Suprapubic skin (tissue), 4 donors: ENCODE results near the gene ARSK. TPM values are rescaled to one million over a fixed set of nuclear protein-coding genes. Genes with fewer than 3 reads are reported as not detected.
"Not testable (repeated sequence)": the region's sequence is repeated elsewhere in the genome, so short reads cannot be mapped to it uniquely, and the experiment has no call there.

ENCODE experiments used
- DNase-seq, 2 donors: peaks; one replicate each; pipeline ENCODE4 v3.0.0-alpha.2; 2019; ENCODE audit warnings: low spot score in 2 of 2
- H3K27ac ChIP-seq: fragments of 200-600 bp; sonication (generic); one replicate; pipeline ENCODE4 v1.5.1; 2019
- H3K27me3 ChIP-seq: fragments of 200-600 bp; sonication (generic); one replicate; pipeline ENCODE4 v1.5.1; 2019
- H3K36me3 ChIP-seq: fragments of 200-600 bp; sonication (generic); one replicate; pipeline ENCODE4 v1.5.1; 2019
- H3K4me1 ChIP-seq: fragments of 200-600 bp; sonication (generic); one replicate; pipeline ENCODE4 v1.5.1; 2019
- H3K4me3 ChIP-seq: fragments of 200-600 bp; sonication (generic); one replicate; pipeline ENCODE4 v1.5.1; 2019; ENCODE audit warnings: mild to moderate bottlenecking
- H3K9me3 ChIP-seq: fragments of 200-600 bp; sonication (generic); one replicate; pipeline ENCODE4 v1.5.1; 2019
- CTCF ChIP-seq, 2 donors: fragments of 200-600 bp in 1 of 2; fragments of 450-650 bp in 1 of 2; sonication (generic) in 1 of 2; IDR thresholded peaks; one replicate each; pipeline ENCODE4 v1.5.1; 2016 to 2019; ENCODE audit warnings: antibody characterized with exemption in 2 of 2, mild to moderate bottlenecking in 1 of 2, moderate library complexity in 1 of 2
- EP300 ChIP-seq: sonication (generic); formaldehyde crosslinking; IDR thresholded peaks from one replicate; pipeline ENCODE4 v1.6.1; 2017; ENCODE audit warnings: antibody characterized with exemption
- POLR2A ChIP-seq, 2 donors: fragments of 450-650 bp; IDR thresholded peaks; one replicate each; pipeline ENCODE4 v1.6.1; 2017; ENCODE audit warnings: antibody characterized with exemption in 2 of 2, mild to moderate bottlenecking in 2 of 2, moderate library complexity in 2 of 2
- POLR2AphosphoS5 ChIP-seq, 3 donors: sonication (generic); formaldehyde crosslinking; IDR thresholded peaks; one replicate each; pipeline ENCODE4 v1.6.1; 2017; ENCODE audit warnings: antibody characterized with exemption in 3 of 3
- WGBS: methylation state at CpG from one replicate; pipeline ENCODE4 v1.1.5; 2018; 5-methylcytosine and 5-hydroxymethylcytosine counted together
- total RNA-seq, 4 donors: library from RNA; depleted of rRNA; stranded (reverse); fragments of >200 nt; gene quantifications; one replicate each; pipeline ENCODE4 v1.1.0, GENCODE V29; 2016

ARSK gene
- total RNA-seq, 4 donors from 2014 or later, result 5.4 to 10.6 (median 8.1) TPM

DNA sequence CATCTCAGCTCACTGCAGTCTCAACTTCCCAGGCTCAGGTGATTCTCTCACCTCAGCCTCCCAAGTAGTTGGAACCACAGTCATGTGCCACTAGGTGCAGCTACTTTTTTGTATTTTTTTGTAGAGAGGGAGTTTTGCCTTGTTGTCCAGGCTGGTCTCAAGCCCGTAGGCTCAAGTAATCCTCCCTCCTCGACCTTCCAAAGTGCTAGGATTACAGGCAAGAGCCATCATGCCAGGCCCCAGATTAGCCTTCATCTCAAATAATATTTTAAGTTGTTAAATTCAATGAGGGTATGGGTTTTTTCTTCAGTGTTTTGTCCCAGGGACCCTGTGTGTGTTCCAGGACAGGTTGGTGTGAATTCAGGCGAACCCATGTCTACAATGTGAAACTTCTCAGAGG lies 79.2 kb downstream of the ARSK start:
- TF ChIP-seq CTCF (IDR thresholded peaks at IDR 0.05) (no peak), POLR2AphosphoS5 (IDR thresholded peaks at IDR 0.05) (no peak), POLR2A (IDR thresholded peaks at IDR 0.05) (no peak), EP300 (no peak)
- H3K4me3 ChIP-seq, result no peak overlapping the region
- H3K9me3 ChIP-seq, result no peaks in the 10 kb centered on the region
- H3K4me1 ChIP-seq, result peaks cover 9% of the 10 kb centered on the region
- no peaks in the 10 kb centered on the region for H3K36me3 ChIP-seq
- WGBS, result 85% methylated on average over 3 of the region's 3 CpGs
- H3K27me3 ChIP-seq, result no peaks in the 10 kb centered on the region
- no peak for DNase-seq
- H3K27ac ChIP-seq, result no peak overlapping the region

- H3K36me3 ChIP-seq, result no peaks in the 10 kb centered on the region
- H3K27ac ChIP-seq, result no peak overlapping the region
- peaks cover 16% of the 10 kb centered on the region for H3K4me1 ChIP-seq
- WGBS, result 86% methylated on average over 3 of the region's 3 CpGs
- DNase-seq, result no peak
- no peak overlapping the region for H3K4me3 ChIP-seq
- H3K27me3 ChIP-seq, result no peaks in the 10 kb centered on the region
- TF ChIP-seq CTCF (IDR thresholded peaks at IDR 0.05) (no peak), EP300 (no peak), POLR2A (IDR thresholded peaks at IDR 0.05) (no peak)
- H3K9me3 ChIP-seq, result no peaks in the 10 kb centered on the region
These were observed 83.7 kb downstream of the ARSK start for GRCh38 chr5:95638632-95639031.

DNA sequence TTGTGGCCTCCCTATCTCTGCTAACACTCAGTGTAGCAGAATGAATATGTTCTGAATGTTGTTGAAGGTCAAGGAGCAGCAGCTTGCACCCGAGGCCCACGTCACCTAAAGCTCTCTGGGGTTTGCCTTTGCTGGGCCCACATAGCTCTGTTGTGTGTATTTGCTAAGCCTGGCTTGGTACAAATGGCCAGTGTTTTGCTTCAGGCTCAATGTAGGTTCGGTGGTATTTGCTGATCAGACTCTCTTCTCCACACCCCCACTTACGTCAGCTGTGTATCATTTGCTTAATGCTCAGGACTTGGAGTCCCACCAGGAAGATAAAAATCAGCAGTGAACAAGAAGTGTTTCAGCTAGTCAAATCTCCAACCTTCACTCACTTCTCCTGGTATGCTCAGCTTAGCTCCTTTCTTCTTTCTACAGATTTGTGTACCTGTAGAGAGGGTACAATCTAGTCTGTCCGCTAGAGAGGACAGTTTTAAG lies 86.9 kb downstream of the ARSK start:
- H3K4me3 ChIP-seq, result no peak overlapping the region
- H3K36me3 ChIP-seq, result no peaks in the 10 kb centered on the region
- H3K4me1 ChIP-seq, result peaks cover 39% of the 10 kb centered on the region
- H3K27ac ChIP-seq, result peak overlapping the region; percentile 87
- 51% methylated on average over 5 of the region's 5 CpGs for WGBS
- no peaks in the 10 kb centered on the region for H3K9me3 ChIP-seq
- TF ChIP-seq EP300 (no peak), POLR2A (IDR thresholded peaks at IDR 0.05) (no peak), CTCF (IDR thresholded peaks at IDR 0.05) (no peak), POLR2AphosphoS5 (IDR thresholded peaks at IDR 0.05) (peak in 1 of 3 donors; percentile 75)
- DNase-seq, result no peak
- no peaks in the 10 kb centered on the region for H3K27me3 ChIP-seq

DNA sequence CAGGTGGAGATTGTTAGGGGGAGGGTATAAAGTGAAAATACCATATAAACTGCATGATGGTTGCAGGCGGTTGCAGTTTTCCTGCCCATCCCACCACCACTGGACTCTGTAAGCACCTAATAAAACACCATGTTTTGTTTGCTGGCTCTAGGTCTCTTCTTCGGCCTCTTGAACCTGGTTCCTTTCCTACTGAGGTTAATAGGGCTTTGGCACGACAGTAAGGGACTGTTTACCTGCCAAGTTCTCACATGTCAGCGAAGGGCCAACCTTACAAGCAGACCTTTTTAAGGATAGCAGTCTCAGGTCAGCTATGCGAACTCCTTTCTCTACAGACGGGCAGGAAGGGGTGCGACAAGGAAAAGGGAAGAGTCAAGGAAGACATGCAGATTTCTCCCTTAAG lies 88.3 kb downstream of the ARSK start:
- 91% methylated on average over 7 of the region's 7 CpGs for WGBS
- TF ChIP-seq EP300, result no peak
- TF ChIP-seq CTCF (IDR thresholded peaks at IDR 0.05), result no peak
- TF ChIP-seq POLR2A (IDR thresholded peaks at IDR 0.05), result no peak
- TF ChIP-seq POLR2AphosphoS5 (IDR thresholded peaks at IDR 0.05), result no peak
- no peak for DNase-seq
- Histone ChIP-seq H3K4me3 (no peak overlapping the region), H3K4me1 (peaks cover 52% of the 10 kb centered on the region), H3K27ac (no peak overlapping the region), H3K9me3 (no peaks in the 10 kb centered on the region), H3K27me3 (no peaks in the 10 kb centered on the region), H3K36me3 (no peaks in the 10 kb centered on the region)

DNA sequence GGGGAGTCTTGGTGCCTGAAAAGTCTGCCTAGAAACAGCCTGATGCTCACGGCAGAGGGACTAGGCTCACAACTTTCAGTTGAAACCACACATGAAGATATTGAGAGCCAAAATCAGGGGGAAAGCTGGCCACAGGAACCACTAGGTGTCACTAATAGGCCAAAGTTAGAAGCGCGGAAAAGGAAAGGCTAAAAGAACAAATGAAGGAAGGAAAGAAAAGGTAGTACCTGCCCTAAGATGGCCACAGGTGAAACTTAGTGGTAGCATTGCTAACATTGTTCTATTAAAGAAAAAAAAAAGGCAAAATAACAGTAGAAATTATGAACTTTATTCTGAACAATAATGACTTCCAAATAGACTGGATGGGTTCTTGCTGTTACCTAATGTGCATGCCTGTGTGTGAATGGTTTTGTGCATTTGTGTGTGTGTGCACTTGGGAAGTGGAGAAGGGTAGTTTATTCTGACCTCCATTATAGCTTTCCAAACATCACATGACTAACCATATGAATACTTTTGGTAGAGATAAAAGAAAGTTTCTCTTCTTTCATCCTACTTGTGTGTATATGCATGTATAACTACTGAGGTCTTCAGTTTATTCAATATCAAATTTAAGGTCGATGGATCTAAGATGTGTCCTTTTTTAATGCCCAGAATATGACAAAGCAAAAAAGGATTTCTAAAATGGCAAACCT lies 89.6 kb downstream of the ARSK start:
- no peak for TF ChIP-seq POLR2A (IDR thresholded peaks at IDR 0.05)
- TF ChIP-seq CTCF (IDR thresholded peaks at IDR 0.05), result peak; percentile 43 to 65
- WGBS, result 19% methylated on average over 4 of the region's 4 CpGs
- H3K36me3 ChIP-seq, result no peaks in the 10 kb centered on the region
- H3K4me1 ChIP-seq, result peaks cover 61% of the 10 kb centered on the region
- H3K9me3 ChIP-seq, result no peaks in the 10 kb centered on the region
- no peaks in the 10 kb centered on the region for H3K27me3 ChIP-seq
- peak in 1 of 2 donors; percentile 78 for DNase-seq
- H3K4me3 ChIP-seq, result no peak overlapping the region
- H3K27ac ChIP-seq, result no peak overlapping the region

DNA sequence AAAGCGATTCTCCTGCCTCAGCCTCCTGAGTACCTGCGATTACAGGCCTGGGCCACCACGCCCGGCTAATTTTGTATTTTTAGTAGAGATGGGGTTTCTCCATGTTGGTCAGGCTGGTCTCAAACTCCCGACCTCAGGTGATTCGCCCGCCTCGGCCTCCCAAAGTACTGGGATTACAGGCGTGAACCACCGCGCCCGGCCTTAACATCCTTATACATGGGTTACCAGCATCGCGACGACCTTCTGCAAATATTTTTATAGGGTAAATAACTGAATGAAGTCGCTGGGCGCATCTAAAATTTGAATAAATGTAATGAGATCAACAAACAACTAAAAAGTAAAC lies 91.3 kb downstream of the ARSK start:
- not testable (repeated sequence) for DNase-seq

More for the DNA sequence above, 91.3 kb downstream of the ARSK start:
- 82% methylated on average over 17 of the region's 17 CpGs for WGBS
- H3K4me3 ChIP-seq, result peak overlapping the region; percentile 54
- peak overlapping the region; percentile 97 for H3K27ac ChIP-seq
- H3K27me3 ChIP-seq, H3K36me3 ChIP-seq, H3K9me3 ChIP-seq: not testable (repeated sequence)
- H3K4me1 ChIP-seq, result peaks cover 60% of the 10 kb centered on the region
